Body of pancreas (tissue), 4 donors: ENCODE results near the gene CPLX3.

Experiments
- POLR2A ChIP-seq, 3 donors: fragments of 450-650 bp; IDR thresholded peaks; one replicate each; pipeline ENCODE4 v1.6.1; 2016; ENCODE audit warnings: antibody characterized with exemption in 3 of 3, mild to moderate bottlenecking in 2 of 3
- TF ChIP-seq, protein P1 (sequence below), 7 experiments: fragments of 450-650 bp in 4 of 7; fragments of 200-600 bp in 3 of 7; sonication (generic) in 3 of 7; IDR thresholded peaks; one replicate each; pipeline ENCODE4 v1.5.1; 2016 to 2019; ENCODE audit warnings: antibody characterized with exemption in 7 of 7

DNA sequence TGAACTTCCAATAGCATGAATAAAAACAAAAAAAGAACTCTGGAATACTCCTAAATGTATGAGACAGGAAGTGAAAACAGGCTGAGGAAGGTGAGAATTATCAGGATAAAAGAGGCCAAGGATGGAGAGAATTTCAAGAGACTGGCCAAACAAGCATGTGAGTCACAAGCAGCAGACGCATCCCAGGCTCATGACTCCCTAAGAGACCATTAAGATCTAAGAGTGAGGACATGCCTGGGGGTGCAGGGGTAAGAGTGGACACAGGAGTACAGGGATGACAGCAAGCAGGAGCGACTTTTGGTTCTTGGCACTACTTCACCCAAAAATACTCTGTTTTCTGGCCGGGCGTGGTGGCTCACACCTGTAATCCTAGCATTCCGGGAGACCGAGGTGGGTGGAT, 39.7 kb downstream of the CPLX3 start:
- TF ChIP-seq, protein P1, sequence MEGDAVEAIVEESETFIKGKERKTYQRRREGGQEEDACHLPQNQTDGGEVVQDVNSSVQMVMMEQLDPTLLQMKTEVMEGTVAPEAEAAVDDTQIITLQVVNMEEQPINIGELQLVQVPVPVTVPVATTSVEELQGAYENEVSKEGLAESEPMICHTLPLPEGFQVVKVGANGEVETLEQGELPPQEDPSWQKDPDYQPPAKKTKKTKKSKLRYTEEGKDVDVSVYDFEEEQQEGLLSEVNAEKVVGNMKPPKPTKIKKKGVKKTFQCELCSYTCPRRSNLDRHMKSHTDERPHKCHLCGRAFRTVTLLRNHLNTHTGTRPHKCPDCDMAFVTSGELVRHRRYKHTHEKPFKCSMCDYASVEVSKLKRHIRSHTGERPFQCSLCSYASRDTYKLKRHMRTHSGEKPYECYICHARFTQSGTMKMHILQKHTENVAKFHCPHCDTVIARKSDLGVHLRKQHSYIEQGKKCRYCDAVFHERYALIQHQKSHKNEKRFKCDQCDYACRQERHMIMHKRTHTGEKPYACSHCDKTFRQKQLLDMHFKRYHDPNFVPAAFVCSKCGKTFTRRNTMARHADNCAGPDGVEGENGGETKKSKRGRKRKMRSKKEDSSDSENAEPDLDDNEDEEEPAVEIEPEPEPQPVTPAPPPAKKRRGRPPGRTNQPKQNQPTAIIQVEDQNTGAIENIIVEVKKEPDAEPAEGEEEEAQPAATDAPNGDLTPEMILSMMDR (IDR thresholded peaks at IDR 0.05) = no peak
- TF ChIP-seq POLR2A (IDR thresholded peaks at IDR 0.05) = no peak
